Heart left ventricle (tissue), 16 donors: Measurements from ENCODE around the gene FNDC10. TPM values are rescaled to one million over a fixed set of nuclear protein-coding genes. Genes with fewer than 3 reads are reported as not detected.

ENCODE experiments used
- ATAC-seq, 4 donors: fragments of 200-7000 bp; cut with Tn5 transposase; one replicate each; pipeline ENCODE4 v1.9.1; 2020 to 2022; ENCODE audit warnings: moderate library complexity in 4 of 4, mild to moderate bottlenecking in 3 of 4, moderate number of reproducible peaks in 1 of 4
- DNase-seq, 5 donors: peaks; one replicate each; pipeline ENCODE4 v3.0.0-alpha.2; 2020
- H3K27ac ChIP-seq, 12 donors: fragments of 200-600 bp; sonication (generic) in 4 of 12; one replicate each; pipeline versions ENCODE4 v1.5.0 to v1.8.0; 2016 to 2022; ENCODE audit warnings: mild to moderate bottlenecking in 2 of 12
- H3K27me3 ChIP-seq, 9 donors: fragments of 200-600 bp; sonication (generic) in 2 of 9; one replicate each; pipeline versions ENCODE4 v1.5.1 to v1.8.0; 2016 to 2022; ENCODE audit warnings: mild to moderate bottlenecking in 3 of 9
- H3K36me3 ChIP-seq, 9 donors: fragments of 200-600 bp; sonication (generic) in 2 of 9; one replicate each; pipeline versions ENCODE4 v1.5.0 to v1.8.0; 2018 to 2022; ENCODE audit warnings: mild to moderate bottlenecking in 2 of 9
- H3K4me1 ChIP-seq, 12 donors: fragments of 200-600 bp; sonication (generic) in 4 of 12; one replicate each; pipeline versions ENCODE4 v1.5.0 to v1.8.0; 2016 to 2022; ENCODE audit warnings: mild to moderate bottlenecking in 3 of 12
- H3K4me3 ChIP-seq, 12 donors: fragments of 200-600 bp; sonication (generic) in 4 of 12; one replicate each; pipeline versions ENCODE4 v1.5.0 to v1.8.0; 2017 to 2022; ENCODE audit warnings: mild to moderate bottlenecking in 9 of 12, moderate library complexity in 4 of 12
- H3K9me3 ChIP-seq, 12 donors: fragments of 200-600 bp; sonication (generic) in 4 of 12; one replicate each; pipeline versions ENCODE4 v1.5.0 to v1.8.0; 2016 to 2022; ENCODE audit warnings: mild to moderate bottlenecking in 1 of 12
- POLR2A ChIP-seq, 2 donors: fragments of 450-650 bp; IDR thresholded peaks; one replicate each; pipeline ENCODE4 v1.6.1; 2017; ENCODE audit warnings: antibody characterized with exemption in 2 of 2, mild to moderate bottlenecking in 2 of 2, moderate library complexity in 2 of 2
- WGBS, 4 donors: extraction: QIAGEN DNeasy Blood & Tissue Kit in 2 of 4; methylation state at CpG; one replicate each; pipeline versions ENCODE4 v1.1.5 to v1.1.7; 2013 to 2018; 5-methylcytosine and 5-hydroxymethylcytosine counted together
- intact Hi-C, 10 donors: fragments of 100-400 bp; cut with DNase I; formaldehyde crosslinking; loops; one replicate each; pipeline versions ENCODE4 v1.11.1 to v1.14.2; 2022
- polyA plus RNA-seq, 2 donors: library from polyadenylated mRNA; stranded (reverse); fragments of 200-250 nt; gene quantifications; one replicate each; pipeline ENCODE4 v1.2.3, GENCODE V29; 2013
- total RNA-seq, 9 donors: library from RNA; depleted of rRNA in 2 of 9; stranded (reverse); fragments of >200 nt in 2 of 9; fragmentation: NEBNext Ultra II Directional in 3 of 9; extraction: Animal tissue kit (Norgen Biotek cat#: 25700) in 3 of 9; gene quantifications; one replicate each; pipeline versions ENCODE4 v1.1.0 to v1.2.4, GENCODE V29; 2016 to 2023
- TF ChIP-seq, protein P1 (sequence below), 12 donors: fragments of 200-600 bp; sonication (generic) in 4 of 12; IDR thresholded peaks; one replicate each; pipeline versions ENCODE4 v1.5.0 to v1.8.0; 2018 to 2022; ENCODE audit warnings: antibody characterized with exemption in 12 of 12, mild to moderate bottlenecking in 5 of 12
- donor health status: ischemic (EF 13 %, LVEDD 7.1; RV severe dilation, severe dysfunction).
- donor health status: healthy with polysubstance abuse.
- donor health status: DM: no; HTN: yes; CAD: no.
- donor health status: DM: no; HTN: no; CAD: no.
- donor health status: ischemic (EF 25% LVEDD 6.9; RV normal size, moderate dysfunction).
- donor health status: ischemic (EF 25% LVEDD 5.7; RV mildly dilated, moderate dysfunction).
- donor health status: healthy.
- donor health status: DM: yes; HTN: yes; CAD: no.
- donor health status: ischemic (EF 35%, LVEDD 5.7; RV mildly dilated, moderate dysfunction).
- donor health status: nonischemic (EF 11% LVEDD 7.7; RV severe dilation, severe dysfunction).
- donor health status: DM: yes; HTN: yes; CAD: no.
- donor health status: PGD.
- donor health status: ischemic (EF 29% LVEDD 5.4; RV normal size, mild dysfunction).
- donor health status: nonischemic (EF 23%, LVEDD 6.1; RV moderate dilation, normal function).

The FNDC10 gene
- total and polyA plus RNA-seq, 11 donors: 1.1 to 6.7 (median 3.6) TPM

DNA sequence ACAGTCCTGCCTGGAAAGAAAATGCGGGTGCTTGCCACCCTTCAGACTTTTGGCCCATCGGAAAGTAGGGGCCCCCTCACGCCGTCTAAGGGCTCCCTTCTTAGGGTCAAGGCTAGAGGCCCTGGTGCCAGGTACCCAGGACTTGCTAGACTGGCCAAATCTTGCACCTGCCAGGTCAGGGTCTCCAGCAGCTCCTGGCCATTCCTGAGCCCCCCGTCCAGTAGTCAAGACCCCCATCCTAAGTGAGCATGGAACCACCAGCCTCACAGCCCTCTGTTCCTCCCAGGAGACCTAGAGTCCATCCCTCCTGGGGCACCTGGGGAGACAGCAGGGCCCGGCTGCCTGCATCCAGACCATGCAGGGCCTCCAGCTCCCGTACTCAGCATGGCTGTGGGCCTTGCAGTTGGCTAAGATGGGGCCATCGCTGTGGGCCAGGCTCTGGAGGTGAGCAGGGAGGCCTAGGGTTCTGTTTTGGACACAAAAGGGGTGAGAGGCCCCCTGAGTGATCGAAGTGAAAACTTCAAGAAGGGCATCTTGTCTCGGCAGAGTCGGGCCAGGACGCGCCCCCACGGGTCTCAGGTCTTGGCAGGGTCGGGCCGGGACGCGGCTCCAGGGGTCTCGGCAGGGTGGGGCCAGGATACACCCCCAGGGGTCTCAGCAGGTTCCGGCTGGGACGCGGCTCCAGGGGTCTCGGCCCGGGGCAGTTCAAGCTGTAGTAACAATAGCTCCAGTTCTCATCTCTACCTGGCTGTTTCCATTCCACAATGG, 5.9 kb downstream of the FNDC10 start:
- Histone ChIP-seq H3K4me1 (peaks cover 0 to 16% (median 5%) of the 10 kb centered on the region in 12 donors), H3K9me3 (no peaks in the 10 kb centered on the region), H3K4me3 (no peak overlapping the region), H3K27ac (no peak overlapping the region), H3K36me3 (no peaks in the 10 kb centered on the region), H3K27me3 (peaks cover 0 to 33% (median 6%) of the 10 kb centered on the region in 9 donors)
- WGBS, 4 donors: 79 to 88% (median 82%) methylated on average over 16 to 24 of the region's 24 CpGs
- no peak for ATAC-seq
- intact Hi-C loops: no loop called here
- no peak for DNase-seq
- TF ChIP-seq POLR2A (IDR thresholded peaks at IDR 0.05): no peak
- TF ChIP-seq, protein P1, sequence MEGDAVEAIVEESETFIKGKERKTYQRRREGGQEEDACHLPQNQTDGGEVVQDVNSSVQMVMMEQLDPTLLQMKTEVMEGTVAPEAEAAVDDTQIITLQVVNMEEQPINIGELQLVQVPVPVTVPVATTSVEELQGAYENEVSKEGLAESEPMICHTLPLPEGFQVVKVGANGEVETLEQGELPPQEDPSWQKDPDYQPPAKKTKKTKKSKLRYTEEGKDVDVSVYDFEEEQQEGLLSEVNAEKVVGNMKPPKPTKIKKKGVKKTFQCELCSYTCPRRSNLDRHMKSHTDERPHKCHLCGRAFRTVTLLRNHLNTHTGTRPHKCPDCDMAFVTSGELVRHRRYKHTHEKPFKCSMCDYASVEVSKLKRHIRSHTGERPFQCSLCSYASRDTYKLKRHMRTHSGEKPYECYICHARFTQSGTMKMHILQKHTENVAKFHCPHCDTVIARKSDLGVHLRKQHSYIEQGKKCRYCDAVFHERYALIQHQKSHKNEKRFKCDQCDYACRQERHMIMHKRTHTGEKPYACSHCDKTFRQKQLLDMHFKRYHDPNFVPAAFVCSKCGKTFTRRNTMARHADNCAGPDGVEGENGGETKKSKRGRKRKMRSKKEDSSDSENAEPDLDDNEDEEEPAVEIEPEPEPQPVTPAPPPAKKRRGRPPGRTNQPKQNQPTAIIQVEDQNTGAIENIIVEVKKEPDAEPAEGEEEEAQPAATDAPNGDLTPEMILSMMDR (IDR thresholded peaks at IDR 0.05): no peak

DNA sequence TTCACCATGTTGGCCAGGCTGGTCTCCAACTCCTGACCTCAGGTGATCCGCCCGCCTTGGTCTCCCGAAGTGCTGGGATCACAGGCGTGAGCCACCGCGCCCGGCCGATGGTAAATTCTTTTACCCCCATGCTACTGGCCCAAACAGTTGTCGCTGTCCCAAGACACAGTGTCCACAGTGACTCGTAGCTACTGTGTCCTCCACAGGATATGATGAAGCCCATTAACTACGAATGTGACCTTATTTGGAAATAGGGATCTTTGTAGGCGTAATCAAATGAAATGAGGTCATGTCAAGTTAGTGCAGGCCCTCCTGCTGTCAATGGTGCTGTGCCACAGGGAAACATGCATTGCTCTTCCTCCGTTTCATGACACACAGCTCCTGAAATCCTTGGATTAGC, 8.5 kb downstream of the FNDC10 start:
- H3K27ac ChIP-seq: no peak overlapping the region
- peaks cover 0 to 24% (median 0%) of the 10 kb centered on the region in 9 donors for H3K27me3 ChIP-seq
- ATAC-seq (no peak), DNase-seq (no peak)
- no peaks in the 10 kb centered on the region for H3K9me3 ChIP-seq
- 87 to 95% (median 89%) methylated on average over 12 to 13 of the region's 13 CpGs for WGBS, 4 donors
- TF ChIP-seq, protein P1 (IDR thresholded peaks at IDR 0.05): no peak
- no peak for TF ChIP-seq POLR2A (IDR thresholded peaks at IDR 0.05)
- no peak overlapping the region for H3K4me3 ChIP-seq
- intact Hi-C loops: no loop called here
- H3K4me1 ChIP-seq: no peaks in the 10 kb centered on the region
- no peaks in the 10 kb centered on the region for H3K36me3 ChIP-seq

DNA sequence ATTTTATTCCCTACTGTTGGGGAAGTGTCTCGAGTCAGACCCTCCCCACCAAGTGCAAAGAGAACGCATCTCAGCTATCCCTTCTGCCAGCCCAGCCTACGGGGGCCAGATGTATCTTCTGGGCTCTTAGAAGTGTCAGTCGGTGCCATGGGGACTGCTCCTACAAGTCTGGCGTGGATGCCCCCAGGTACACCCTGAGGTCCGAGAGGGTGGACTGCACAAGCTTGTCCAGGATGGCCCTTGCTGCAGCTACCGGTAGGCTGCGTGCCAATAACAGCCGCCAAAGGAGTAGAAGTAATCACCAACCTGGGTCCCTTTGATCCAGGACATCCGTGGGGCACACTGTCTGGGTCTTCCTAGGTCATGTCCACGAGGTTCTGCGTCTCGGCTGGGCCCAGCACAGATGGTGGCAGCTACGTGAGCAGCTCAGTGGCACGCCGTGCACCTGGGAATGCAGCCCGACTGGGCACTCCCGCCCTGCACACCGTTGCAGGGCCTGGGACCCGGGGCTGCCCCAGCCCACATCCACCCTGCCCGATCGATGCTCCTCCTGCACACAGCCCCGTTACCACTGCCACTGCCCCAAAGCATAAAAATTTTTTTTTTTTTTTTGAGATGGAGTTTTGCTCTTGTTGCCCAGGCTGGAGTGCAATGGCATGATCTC, 16.5 kb downstream of the FNDC10 start:
- DNase-seq (no peak), ATAC-seq (no peak)
- TF ChIP-seq, protein P1 (IDR thresholded peaks at IDR 0.05): no peak
- no peak for TF ChIP-seq POLR2A (IDR thresholded peaks at IDR 0.05)
- H3K36me3 ChIP-seq: no peaks in the 10 kb centered on the region
- no peak overlapping the region for H3K27ac ChIP-seq
- WGBS, 4 donors: 83 to 87% (median 84%) methylated on average over 21 to 23 of the region's 23 CpGs
- H3K4me3 ChIP-seq: no peak overlapping the region
- peaks cover 0 to 22% (median under 1%) of the 10 kb centered on the region in 9 donors for H3K27me3 ChIP-seq
- H3K9me3 ChIP-seq: no peaks in the 10 kb centered on the region
- intact Hi-C loops: no loop called here
- H3K4me1 ChIP-seq: no peaks in the 10 kb centered on the region

DNA sequence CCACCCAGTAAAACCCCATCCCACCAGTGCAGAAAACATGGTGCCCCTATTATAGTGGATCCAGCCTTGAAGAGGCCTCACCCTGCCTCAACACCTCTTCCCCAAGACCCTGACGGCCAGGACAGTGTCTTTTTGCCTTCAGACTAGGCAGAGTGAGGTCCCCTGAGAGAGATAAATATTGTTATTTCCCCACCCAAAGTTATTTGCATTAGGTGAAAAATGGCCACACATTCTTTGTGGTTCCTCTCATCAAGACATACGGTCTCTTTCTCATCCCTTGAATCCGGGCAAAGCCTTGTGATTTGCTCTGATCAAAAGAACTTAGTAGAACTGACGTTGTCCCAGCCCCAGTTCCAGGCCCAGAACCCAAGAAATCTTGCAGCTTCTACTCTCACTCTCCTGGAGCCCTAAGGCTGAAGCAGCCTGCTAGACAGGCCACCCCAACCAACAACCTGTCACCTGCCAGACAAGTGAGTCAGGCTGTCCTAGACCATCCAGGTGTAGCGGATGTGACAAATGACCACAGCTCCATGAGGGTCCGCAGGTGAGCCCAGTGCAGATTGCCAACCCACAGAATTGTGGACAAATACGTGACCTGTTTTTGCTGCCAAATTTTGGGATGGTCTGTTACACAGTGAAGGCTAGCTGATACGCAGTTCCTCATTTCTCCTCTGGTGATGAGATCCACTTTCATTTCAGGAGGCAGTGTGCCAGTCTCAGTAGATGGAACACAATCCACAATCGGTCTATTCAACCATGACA, 17.2 kb downstream of the FNDC10 start:
- Histone ChIP-seq H3K9me3 (no peaks in the 10 kb centered on the region), H3K27ac (no peak overlapping the region), H3K4me1 (no peaks in the 10 kb centered on the region), H3K4me3 (no peak overlapping the region), H3K27me3 (peaks cover 0 to 19% (median 0%) of the 10 kb centered on the region in 9 donors), H3K36me3 (no peaks in the 10 kb centered on the region)
- WGBS, 4 donors: 72 to 81% (median 77%) methylated on average over 9 of the region's 9 CpGs
- TF ChIP-seq, protein P1 (IDR thresholded peaks at IDR 0.05): no peak
- TF ChIP-seq POLR2A (IDR thresholded peaks at IDR 0.05): no peak
- intact Hi-C loops: no loop called here
- ATAC-seq (no peak), DNase-seq (no peak)
